ENCODE results near the gene FAR2. TPM values are rescaled to one million over a fixed set of nuclear protein-coding genes. Genes with fewer than 3 reads are reported as not detected.

Gene FAR2
- total RNA-seq, 1 experiment from 2014 or later: 22.1 TPM

DNA sequence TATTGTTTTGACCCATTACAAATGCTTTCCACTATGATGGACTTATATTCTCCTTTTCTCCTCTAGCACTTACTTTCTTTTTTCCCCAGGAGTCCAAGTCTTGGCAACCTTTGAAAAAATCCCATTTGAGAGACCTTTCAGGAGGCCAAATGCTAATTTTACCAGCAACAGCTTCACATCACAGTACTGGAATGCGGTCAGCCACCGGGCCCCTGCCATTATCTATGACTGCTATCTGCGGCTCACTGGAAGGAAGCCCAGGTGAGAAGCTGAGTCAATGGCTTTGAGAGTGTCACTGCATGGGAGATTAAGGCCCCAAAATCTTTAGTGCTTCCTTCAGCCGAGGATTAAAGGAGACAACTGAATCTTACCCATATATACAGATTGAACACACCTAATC is 167.7 kb downstream of the FAR2 start:
- TF ChIP-seq, protein P1, sequence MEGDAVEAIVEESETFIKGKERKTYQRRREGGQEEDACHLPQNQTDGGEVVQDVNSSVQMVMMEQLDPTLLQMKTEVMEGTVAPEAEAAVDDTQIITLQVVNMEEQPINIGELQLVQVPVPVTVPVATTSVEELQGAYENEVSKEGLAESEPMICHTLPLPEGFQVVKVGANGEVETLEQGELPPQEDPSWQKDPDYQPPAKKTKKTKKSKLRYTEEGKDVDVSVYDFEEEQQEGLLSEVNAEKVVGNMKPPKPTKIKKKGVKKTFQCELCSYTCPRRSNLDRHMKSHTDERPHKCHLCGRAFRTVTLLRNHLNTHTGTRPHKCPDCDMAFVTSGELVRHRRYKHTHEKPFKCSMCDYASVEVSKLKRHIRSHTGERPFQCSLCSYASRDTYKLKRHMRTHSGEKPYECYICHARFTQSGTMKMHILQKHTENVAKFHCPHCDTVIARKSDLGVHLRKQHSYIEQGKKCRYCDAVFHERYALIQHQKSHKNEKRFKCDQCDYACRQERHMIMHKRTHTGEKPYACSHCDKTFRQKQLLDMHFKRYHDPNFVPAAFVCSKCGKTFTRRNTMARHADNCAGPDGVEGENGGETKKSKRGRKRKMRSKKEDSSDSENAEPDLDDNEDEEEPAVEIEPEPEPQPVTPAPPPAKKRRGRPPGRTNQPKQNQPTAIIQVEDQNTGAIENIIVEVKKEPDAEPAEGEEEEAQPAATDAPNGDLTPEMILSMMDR (conservative IDR thresholded peaks at IDR 0.05): no peak
- H2BK15ac ChIP-seq (ENCODE audit: low read depth, low read length): no peak overlapping the region
- no peak overlapping the region for H3K18ac ChIP-seq (ENCODE audit: insufficient read length, low read depth, low read length)
- H2BK12ac ChIP-seq (ENCODE audit: insufficient read length, low read depth, low read length): no peak overlapping the region
- no peaks in the 10 kb centered on the region for H3K27me3 Mint-ChIP-seq (ENCODE audit: low read depth)
- H3K23me2 ChIP-seq (ENCODE audit: insufficient read length, low read depth, low read length, poor library complexity, severe bottlenecking): no peaks in the 10 kb centered on the region
- peaks cover 4% of the 10 kb centered on the region; the same call in 1 of the 2 replicates for H3K4me1 ChIP-seq (ENCODE audit: insufficient read depth, low read length)
- H2AK5ac ChIP-seq (ENCODE audit: insufficient read length, low read length): no peak overlapping the region
- H3K27ac ChIP-seq (ENCODE audit: insufficient read length, low read depth, low read length): no peak overlapping the region
- H3K9me3 Mint-ChIP-seq: peaks cover 5 to 6% of the 10 kb centered on the region in 2 experiments; a peak in 2 of 5 replicates
- no peak overlapping the region for H3K14ac ChIP-seq (ENCODE audit: insufficient read depth, low read length)
- peak; percentile 69 for DNase-seq
- H3K4me3 Mint-ChIP-seq: no peak overlapping the region
- H3K9ac ChIP-seq (ENCODE audit: extremely low read depth, insufficient read length, low read length): no peak overlapping the region
- no peak overlapping the region for H2BK20ac ChIP-seq (ENCODE audit: low read depth, low read length, poor library complexity, severe bottlenecking)
- no peak overlapping the region for H3T11ph ChIP-seq (ENCODE audit: low read length)
- H3K36me3 Mint-ChIP-seq (ENCODE audit: insufficient read depth in 1 of 3, low read depth in 3 of 3): peaks cover 5 to 13% (median 8%) of the 10 kb centered on the region in 3 experiments
- peaks cover 9 to 14% of the 10 kb centered on the region in 2 experiments for H3K4me1 Mint-ChIP-seq
- no peak overlapping the region for H3K56ac ChIP-seq (ENCODE audit: insufficient read length, low read depth, low read length)
- no peak overlapping the region for H4K8ac ChIP-seq (replicated peaks; ENCODE audit: insufficient read length, low read depth, low read length)
- no peak overlapping the region for H3K4me2 ChIP-seq (ENCODE audit: insufficient read depth, insufficient read length, low read length)
- WGBS (ENCODE audit: extremely low coverage, insufficient read length, low lambda C conversion rate): no CpG with 5 or more reads among the region's 4 CpGs
- H4K91ac ChIP-seq (ENCODE audit: insufficient read length, low read depth, low read length): no peak overlapping the region
- no peaks in the 10 kb centered on the region for H3K79me1 ChIP-seq (ENCODE audit: insufficient read depth, low read depth, low read length, poor library complexity, severe bottlenecking)
- H3K27me3 ChIP-seq (ENCODE audit: insufficient read depth, low read length): no peaks in the 10 kb centered on the region
- no peak overlapping the region for H3K23ac ChIP-seq (ENCODE audit: insufficient read length, low read depth, low read length)
- H3K4ac ChIP-seq (ENCODE audit: low read depth, low read length): no peak overlapping the region
- no peak overlapping the region for H2AFZ ChIP-seq (ENCODE audit: low read length)
- no peak overlapping the region for H2BK120ac ChIP-seq (ENCODE audit: low read depth, low read length, poor library complexity, severe bottlenecking)
- no peaks in the 10 kb centered on the region for H3K9me3 ChIP-seq (ENCODE audit: control insufficient read depth, low read depth, low read length)
- no peak overlapping the region for H2BK5ac ChIP-seq (ENCODE audit: insufficient read length, low read length)
- H3K27ac Mint-ChIP-seq: peak overlapping the region in 1 of 3 experiments; percentile 80; a peak in 2 of 7 replicates
- H4K5ac ChIP-seq (ENCODE audit: insufficient read length, low read depth, low read length): no peak overlapping the region
- no peaks in the 10 kb centered on the region for H4K20me1 ChIP-seq (ENCODE audit: control insufficient read depth, insufficient read depth, insufficient read length)
- no peaks in the 10 kb centered on the region for H3K79me2 ChIP-seq (ENCODE audit: insufficient read depth, low read length)
